Activated T-helper 1 cell treated with anti-CD3 and anti-CD28 coated beads, Interleukin-12 subunit alpha, Interleukin-12 subunit beta, Interleukin-2, Interleukin-4 antibody, amounts not matched to agents 30 ng/mL and 10 ng/mL and 1 ng/mL, durations not matched to agents 14 hours and 24 hours and 36 hours (primary cell): ENCODE results near the gene CENPN. TPM values are rescaled to one million over a fixed set of nuclear protein-coding genes. Genes with fewer than 3 reads are reported as not detected.
A peak's percentile ranks its signal among the peaks of the same experiment; 100 is the strongest.

Experiments used
- DNase-seq: peaks from one replicate; pipeline ENCODE4 v3.0.0; 2021; ENCODE audit warnings: low spot score
- H3K27ac Mint-ChIP-seq: one replicate; pipeline ENCODE4 v1.8.0; 2021; ENCODE audit warnings: mild to moderate bottlenecking, mixed read lengths
- H3K27me3 Mint-ChIP-seq: one replicate; pipeline ENCODE4 v1.8.0; 2022; ENCODE audit warnings: mild to moderate bottlenecking, moderate library complexity, mixed read lengths; ENCODE audit not compliant: insufficient read depth
- H3K36me3 Mint-ChIP-seq: one replicate; pipeline ENCODE4 v1.8.0; 2021; ENCODE audit warnings: low read depth, mixed read lengths
- H3K4me1 Mint-ChIP-seq: one replicate; pipeline ENCODE4 v1.8.0; 2021; ENCODE audit warnings: low read depth, mixed read lengths
- H3K4me3 Mint-ChIP-seq: one replicate; pipeline ENCODE4 v1.8.0; 2021; ENCODE audit warnings: mild to moderate bottlenecking, moderate library complexity, mixed read lengths
- H3K9me3 Mint-ChIP-seq: one replicate; pipeline ENCODE4 v1.8.0; 2021; ENCODE audit warnings: mixed read lengths
- intact Hi-C: fragments of 100-400 bp; cut with micrococcal nuclease; formaldehyde crosslinking; loops from one replicate; pipeline ENCODE4 v1.15.1; 2024
- total RNA-seq: library from RNA; stranded (reverse); gene quantifications from 2 replicates; pipeline ENCODE4 v1.2.3, GENCODE V29; 2022

CENPN gene
- total RNA-seq, 1 donor from 2014 or later, result 65.6 TPM

DNA sequence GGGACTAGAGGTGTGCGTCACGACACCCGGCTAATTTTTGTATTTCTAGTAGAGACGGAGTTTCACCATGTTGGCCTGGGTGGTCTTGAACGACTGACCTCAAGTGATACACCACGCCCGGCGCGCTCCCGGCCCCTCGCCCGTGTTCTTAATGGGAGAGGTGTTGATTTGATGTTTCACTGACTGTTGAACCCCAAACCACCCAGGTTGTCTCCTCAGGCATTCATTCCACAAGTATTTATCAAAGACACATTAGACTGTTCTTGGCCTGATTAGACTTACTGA, 1.4 kb downstream of the CENPN start:
- Mint-ChIP-seq H3K9me3 (no peaks in the 10 kb centered on the region), H3K27me3 (peaks cover 2% of the 10 kb centered on the region), H3K27ac (peak overlapping the region; percentile 58), H3K4me3 (peak overlapping the region; percentile 100), H3K4me1 (peaks cover 49% of the 10 kb centered on the region), H3K36me3 (peaks cover 25% of the 10 kb centered on the region)
- intact Hi-C loops, result loop anchor here (10.0 kb wide), 1 partner anchor 726 kb away; no protein-coding TSS in a partner anchor
- DNase-seq, result no peak

DNA sequence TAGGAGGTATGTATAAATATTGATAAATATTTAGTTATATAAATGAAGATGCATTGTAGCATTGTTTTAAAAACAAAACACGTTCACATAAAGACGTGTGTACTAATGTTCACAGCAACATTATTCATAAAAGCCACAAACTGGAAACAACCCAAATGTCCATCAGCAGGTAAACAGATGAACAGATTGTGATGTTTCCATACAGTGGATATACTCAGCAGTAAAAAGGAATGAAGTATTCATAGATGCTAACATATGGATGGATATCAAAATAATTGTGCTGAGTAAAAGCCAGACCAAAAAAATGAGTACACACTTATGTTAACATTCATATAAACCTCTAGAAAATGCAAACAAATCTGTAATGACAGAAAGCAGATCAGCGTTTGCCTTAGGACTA, 6.0 kb downstream of the CENPN start:
- H3K9me3 Mint-ChIP-seq, result no peaks in the 10 kb centered on the region
- H3K4me3 Mint-ChIP-seq, result no peak overlapping the region
- H3K4me1 Mint-ChIP-seq, result peaks cover 25% of the 10 kb centered on the region
- intact Hi-C loops, result no loop called here
- peak overlapping the region; percentile 19 for H3K27ac Mint-ChIP-seq
- no peak for DNase-seq
- no peaks in the 10 kb centered on the region for H3K27me3 Mint-ChIP-seq
- H3K36me3 Mint-ChIP-seq, result peaks cover 45% of the 10 kb centered on the region

DNA sequence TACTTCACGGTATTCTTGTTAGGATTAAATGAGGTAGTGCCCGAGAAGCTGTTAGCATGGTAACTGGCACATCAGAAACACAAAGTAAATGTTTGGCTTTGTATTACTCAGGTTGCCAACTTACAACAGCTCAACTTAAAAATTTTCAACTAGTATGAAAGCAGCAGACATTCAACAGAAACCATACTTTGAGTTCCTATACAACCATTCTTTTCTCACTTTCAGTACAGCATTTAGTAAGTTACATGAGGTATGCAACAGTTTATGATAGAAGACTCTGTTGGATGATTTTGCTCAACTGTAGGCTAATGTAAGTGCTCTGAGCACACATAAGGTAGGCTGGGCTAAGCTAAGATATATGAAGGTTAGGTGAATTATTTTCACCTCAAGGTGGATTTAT, 7.7 kb downstream of the CENPN start:
- H3K27ac Mint-ChIP-seq, result no peak overlapping the region

DNA sequence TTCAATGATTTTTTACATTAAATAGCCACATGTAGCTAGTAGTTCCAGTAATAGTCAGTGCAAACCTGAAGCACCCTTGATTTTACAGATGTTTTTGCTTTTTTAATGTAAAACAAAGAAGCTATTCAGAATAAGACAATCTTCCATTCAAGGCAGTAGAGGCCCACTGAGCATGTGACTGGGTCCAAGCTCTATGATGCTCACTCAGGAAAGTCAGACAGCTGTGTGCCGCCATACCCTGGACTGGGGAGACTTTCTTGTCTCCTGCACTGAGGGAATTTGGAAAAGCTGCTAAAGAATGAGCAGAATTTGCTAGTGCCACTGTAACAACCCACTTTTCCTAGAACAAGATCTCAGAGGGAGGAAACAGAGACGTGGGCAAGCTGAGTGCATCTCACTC, 11.5 kb downstream of the CENPN start:
- H3K9me3 Mint-ChIP-seq, result no peaks in the 10 kb centered on the region
- peaks cover 55% of the 10 kb centered on the region for H3K36me3 Mint-ChIP-seq
- no peak overlapping the region for H3K4me3 Mint-ChIP-seq
- no peaks in the 10 kb centered on the region for H3K4me1 Mint-ChIP-seq
- no peak overlapping the region for H3K27ac Mint-ChIP-seq
- intact Hi-C loops, result no loop called here
- H3K27me3 Mint-ChIP-seq, result no peaks in the 10 kb centered on the region
- no peak for DNase-seq

More for the DNA sequence above, 7.7 kb downstream of the CENPN start:
- Mint-ChIP-seq H3K27me3 (no peaks in the 10 kb centered on the region), H3K36me3 (peaks cover 56% of the 10 kb centered on the region), H3K4me3 (no peak overlapping the region), H3K4me1 (peaks cover 10% of the 10 kb centered on the region), H3K9me3 (no peaks in the 10 kb centered on the region)
- intact Hi-C loops, result no loop called here
- no peak for DNase-seq

DNA sequence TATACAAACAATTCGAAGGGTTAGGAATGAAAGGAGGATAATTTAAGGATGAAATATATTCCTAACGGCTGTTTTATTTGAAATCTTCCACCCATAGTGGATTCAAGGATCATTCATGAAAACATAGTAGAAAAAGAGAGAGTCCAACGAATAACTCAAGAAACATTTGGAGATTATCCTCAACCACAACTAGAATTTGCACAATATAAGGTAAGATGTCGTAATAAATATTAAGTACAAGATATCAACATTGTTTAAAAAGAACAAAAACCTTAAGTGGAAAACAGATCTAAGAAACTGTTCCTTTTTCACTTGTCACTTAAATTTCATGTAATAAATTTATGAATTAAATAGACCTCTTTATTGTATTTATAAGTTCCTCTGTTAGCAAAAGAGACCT, 19.4 kb downstream of the CENPN start:
- intact Hi-C loops, result no loop called here
- no peak overlapping the region for H3K27ac Mint-ChIP-seq
- no peak overlapping the region for H3K4me3 Mint-ChIP-seq
- H3K27me3 Mint-ChIP-seq, result no peaks in the 10 kb centered on the region
- H3K36me3 Mint-ChIP-seq, result peaks cover 47% of the 10 kb centered on the region
- H3K9me3 Mint-ChIP-seq, result no peaks in the 10 kb centered on the region
- peaks cover 5% of the 10 kb centered on the region for H3K4me1 Mint-ChIP-seq
- no peak for DNase-seq

GRCh38 chr16:81029930-81030604, 23.1 kb downstream of the CENPN start:
- H3K27ac Mint-ChIP-seq, result no peak overlapping the region
- no peak for DNase-seq
- H3K27me3 Mint-ChIP-seq, result no peaks in the 10 kb centered on the region
- intact Hi-C loops, result loop anchor here (2.0 kb wide), 1 partner anchor 13 kb away; no protein-coding TSS in a partner anchor
- H3K4me3 Mint-ChIP-seq, result no peak overlapping the region
- H3K9me3 Mint-ChIP-seq, result no peaks in the 10 kb centered on the region
- H3K36me3 Mint-ChIP-seq, result peaks cover 32% of the 10 kb centered on the region
- H3K4me1 Mint-ChIP-seq, result peaks cover 5% of the 10 kb centered on the region

GRCh38 chr16:81035398-81035974, 28.5 kb downstream of the CENPN start, which contains the start of gene ATMIN:
TSS of gene ATMIN (plus strand) at chr16:81035842. CDS start at chr16:81035871, 29 bp downstream.
- Mint-ChIP-seq H3K27ac (peak within 1 kb of the TSS; percentile 65), H3K4me1 (peaks cover 27% of the 10 kb centered on the region), H3K27me3 (no peaks in the 10 kb centered on the region), H3K4me3 (peak within 1 kb of the TSS; percentile 88), H3K36me3 (peaks cover 17% of the 10 kb centered on the region), H3K9me3 (no peaks in the 10 kb centered on the region)
- intact Hi-C loops, result loop anchor here (1.0 kb wide), 7 partner anchors 28 to 703 kb away; partner anchors contain the start of genes CENPN, GAN and GCSH
- DNase-seq, result peak; percentile 85

GRCh38 chr16:81035975-81036750, 29.1 kb downstream of the CENPN start:
- Mint-ChIP-seq H3K27ac (peak overlapping the region; percentile 65), H3K4me3 (peak overlapping the region; percentile 88), H3K4me1 (peaks cover 27% of the 10 kb centered on the region), H3K36me3 (peaks cover 21% of the 10 kb centered on the region), H3K27me3 (no peaks in the 10 kb centered on the region), H3K9me3 (no peaks in the 10 kb centered on the region)
- DNase-seq, result no peak
- intact Hi-C loops, result loop anchor here (1.0 kb wide), 7 partner anchors 29 to 702 kb away; partner anchors contain the start of genes CENPN, GAN and GCSH

GRCh38 chr16:81036751-81037350, 29.8 kb downstream of the CENPN start:
- H3K4me3 Mint-ChIP-seq, result peak overlapping the region; percentile 88

DNA sequence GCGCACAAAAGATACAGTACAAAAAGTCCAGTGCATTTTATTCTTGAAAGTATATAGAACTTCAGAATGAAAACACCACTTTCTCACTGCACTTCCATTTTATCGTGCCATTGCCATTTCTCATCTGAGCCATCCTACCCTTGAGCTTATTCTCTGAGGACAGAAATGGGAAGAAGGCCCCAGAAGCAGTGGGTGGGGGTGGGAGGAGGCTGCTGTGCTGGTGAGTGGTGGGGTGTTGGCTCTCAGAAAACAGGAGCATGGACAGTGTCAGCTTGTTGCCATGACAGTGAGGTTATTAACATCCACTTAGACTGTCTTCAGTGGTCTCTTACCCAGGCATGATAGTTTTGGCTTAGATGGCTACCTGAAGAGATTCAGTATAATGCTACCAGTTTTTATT, 33.1 kb downstream of the CENPN start:
- H3K27me3 Mint-ChIP-seq, result no peaks in the 10 kb centered on the region
- intact Hi-C loops, result no loop called here
- DNase-seq, result no peak
- no peak overlapping the region for H3K27ac Mint-ChIP-seq
- no peak overlapping the region for H3K4me3 Mint-ChIP-seq
- H3K36me3 Mint-ChIP-seq, result peaks cover 46% of the 10 kb centered on the region
- peaks cover 27% of the 10 kb centered on the region for H3K4me1 Mint-ChIP-seq
- H3K9me3 Mint-ChIP-seq, result no peaks in the 10 kb centered on the region

More at GRCh38 chr16:81036751-81037350, 29.8 kb downstream of the CENPN start:
- Mint-ChIP-seq H3K9me3 (no peaks in the 10 kb centered on the region), H3K27me3 (no peaks in the 10 kb centered on the region), H3K36me3 (peaks cover 23% of the 10 kb centered on the region), H3K4me1 (peaks cover 27% of the 10 kb centered on the region), H3K27ac (peak overlapping the region; percentile 65)
- intact Hi-C loops, result no loop called here
- DNase-seq, result no peak

- Mint-ChIP-seq H3K36me3 (peaks cover 46% of the 10 kb centered on the region), H3K4me1 (peaks cover 24% of the 10 kb centered on the region), H3K27ac (peak overlapping the region; percentile 18), H3K4me3 (no peak overlapping the region), H3K9me3 (no peaks in the 10 kb centered on the region), H3K27me3 (no peaks in the 10 kb centered on the region)
- no peak for DNase-seq
- intact Hi-C loops, result no loop called here
Measured at GRCh38 chr16:81040842-81041241, 33.8 kb downstream of the CENPN start.

DNA sequence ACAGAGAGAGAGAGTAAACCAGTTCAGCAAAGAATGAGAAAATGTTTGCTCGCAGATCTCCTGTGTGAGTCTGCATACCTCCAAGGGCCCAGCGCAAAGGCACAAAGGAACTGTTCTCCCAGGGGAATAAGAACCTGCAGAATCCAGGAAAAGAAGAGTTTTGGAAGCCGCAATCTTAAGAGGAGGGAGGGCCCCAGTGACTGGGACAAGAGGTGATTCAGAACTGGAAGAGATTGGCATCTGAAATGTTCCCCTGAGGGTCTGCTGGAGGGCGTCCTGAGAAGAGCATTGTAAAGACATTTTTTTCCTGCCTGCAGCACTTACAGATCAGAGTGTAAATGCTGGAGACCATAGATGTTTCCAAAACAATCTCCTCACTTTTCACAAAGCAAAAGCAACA, 34.7 kb downstream of the CENPN start:
- H3K36me3 Mint-ChIP-seq, result peaks cover 46% of the 10 kb centered on the region

More for the DNA sequence above, 34.7 kb downstream of the CENPN start:
- Mint-ChIP-seq H3K9me3 (no peaks in the 10 kb centered on the region), H3K4me3 (no peak overlapping the region), H3K4me1 (peaks cover 21% of the 10 kb centered on the region), H3K27ac (no peak overlapping the region), H3K27me3 (no peaks in the 10 kb centered on the region)
- intact Hi-C loops, result no loop called here
- DNase-seq, result no peak
